ENCODE results near the gene NELL2. TPM values are rescaled to one million over a fixed set of nuclear protein-coding genes. Genes with fewer than 3 reads are reported as not detected.
"Not testable (repeated sequence)": the region's sequence is repeated elsewhere in the genome, so short reads cannot be mapped to it uniquely, and the experiment has no call there.

The NELL2 gene
- total and polyA plus RNA-seq, 4 donors: 0.09 to 0.42 (median 0.17) TPM; not detected in 1

DNA sequence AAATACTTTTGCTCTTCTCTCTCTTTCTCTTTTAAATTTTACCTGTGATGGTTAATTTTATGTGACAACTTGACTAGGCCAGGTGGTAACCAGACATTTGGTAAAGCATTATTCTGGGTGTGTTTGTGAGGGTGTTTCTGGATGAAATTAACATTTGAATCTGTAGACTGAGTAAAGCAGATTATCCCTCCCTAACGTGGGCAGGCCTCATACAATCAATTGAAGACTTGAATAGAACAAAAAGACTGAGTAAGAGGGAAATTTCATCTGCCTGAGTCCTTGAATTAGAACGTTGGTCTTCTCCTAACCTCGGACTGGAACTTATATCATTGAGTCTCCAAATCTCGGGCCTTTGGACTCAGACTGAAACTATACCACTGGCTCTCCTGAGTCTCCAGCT, 182.1 kb downstream of the NELL2 start:
- no peak for DNase-seq (ENCODE audit: low spot score)
- H3K27ac ChIP-seq (ENCODE audit: low read depth in 1 of 2, low read length in 2 of 2): no peak overlapping the region
- no peaks in the 10 kb centered on the region for H3K27me3 ChIP-seq (ENCODE audit: control insufficient read depth in 4 of 4, insufficient read depth in 4 of 4, low read length in 3 of 4)
- no peaks in the 10 kb centered on the region for H3K4me1 ChIP-seq (ENCODE audit: control insufficient read depth in 4 of 4, insufficient read depth in 4 of 4, low read length in 3 of 4)
- TF ChIP-seq, protein P1, sequence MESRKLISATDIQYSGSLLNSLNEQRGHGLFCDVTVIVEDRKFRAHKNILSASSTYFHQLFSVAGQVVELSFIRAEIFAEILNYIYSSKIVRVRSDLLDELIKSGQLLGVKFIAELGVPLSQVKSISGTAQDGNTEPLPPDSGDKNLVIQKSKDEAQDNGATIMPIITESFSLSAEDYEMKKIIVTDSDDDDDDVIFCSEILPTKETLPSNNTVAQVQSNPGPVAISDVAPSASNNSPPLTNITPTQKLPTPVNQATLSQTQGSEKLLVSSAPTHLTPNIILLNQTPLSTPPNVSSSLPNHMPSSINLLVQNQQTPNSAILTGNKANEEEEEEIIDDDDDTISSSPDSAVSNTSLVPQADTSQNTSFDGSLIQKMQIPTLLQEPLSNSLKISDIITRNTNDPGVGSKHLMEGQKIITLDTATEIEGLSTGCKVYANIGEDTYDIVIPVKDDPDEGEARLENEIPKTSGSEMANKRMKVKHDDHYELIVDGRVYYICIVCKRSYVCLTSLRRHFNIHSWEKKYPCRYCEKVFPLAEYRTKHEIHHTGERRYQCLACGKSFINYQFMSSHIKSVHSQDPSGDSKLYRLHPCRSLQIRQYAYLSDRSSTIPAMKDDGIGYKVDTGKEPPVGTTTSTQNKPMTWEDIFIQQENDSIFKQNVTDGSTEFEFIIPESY (IDR thresholded peaks at IDR 0.05): no peak
- TF ChIP-seq, protein P2, sequence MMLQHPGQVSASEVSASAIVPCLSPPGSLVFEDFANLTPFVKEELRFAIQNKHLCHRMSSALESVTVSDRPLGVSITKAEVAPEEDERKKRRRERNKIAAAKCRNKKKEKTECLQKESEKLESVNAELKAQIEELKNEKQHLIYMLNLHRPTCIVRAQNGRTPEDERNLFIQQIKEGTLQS (IDR thresholded peaks at IDR 0.05): no peak
- TF ChIP-seq, protein P3, sequence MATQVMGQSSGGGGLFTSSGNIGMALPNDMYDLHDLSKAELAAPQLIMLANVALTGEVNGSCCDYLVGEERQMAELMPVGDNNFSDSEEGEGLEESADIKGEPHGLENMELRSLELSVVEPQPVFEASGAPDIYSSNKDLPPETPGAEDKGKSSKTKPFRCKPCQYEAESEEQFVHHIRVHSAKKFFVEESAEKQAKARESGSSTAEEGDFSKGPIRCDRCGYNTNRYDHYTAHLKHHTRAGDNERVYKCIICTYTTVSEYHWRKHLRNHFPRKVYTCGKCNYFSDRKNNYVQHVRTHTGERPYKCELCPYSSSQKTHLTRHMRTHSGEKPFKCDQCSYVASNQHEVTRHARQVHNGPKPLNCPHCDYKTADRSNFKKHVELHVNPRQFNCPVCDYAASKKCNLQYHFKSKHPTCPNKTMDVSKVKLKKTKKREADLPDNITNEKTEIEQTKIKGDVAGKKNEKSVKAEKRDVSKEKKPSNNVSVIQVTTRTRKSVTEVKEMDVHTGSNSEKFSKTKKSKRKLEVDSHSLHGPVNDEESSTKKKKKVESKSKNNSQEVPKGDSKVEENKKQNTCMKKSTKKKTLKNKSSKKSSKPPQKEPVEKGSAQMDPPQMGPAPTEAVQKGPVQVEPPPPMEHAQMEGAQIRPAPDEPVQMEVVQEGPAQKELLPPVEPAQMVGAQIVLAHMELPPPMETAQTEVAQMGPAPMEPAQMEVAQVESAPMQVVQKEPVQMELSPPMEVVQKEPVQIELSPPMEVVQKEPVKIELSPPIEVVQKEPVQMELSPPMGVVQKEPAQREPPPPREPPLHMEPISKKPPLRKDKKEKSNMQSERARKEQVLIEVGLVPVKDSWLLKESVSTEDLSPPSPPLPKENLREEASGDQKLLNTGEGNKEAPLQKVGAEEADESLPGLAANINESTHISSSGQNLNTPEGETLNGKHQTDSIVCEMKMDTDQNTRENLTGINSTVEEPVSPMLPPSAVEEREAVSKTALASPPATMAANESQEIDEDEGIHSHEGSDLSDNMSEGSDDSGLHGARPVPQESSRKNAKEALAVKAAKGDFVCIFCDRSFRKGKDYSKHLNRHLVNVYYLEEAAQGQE (IDR thresholded peaks at IDR 0.05): no peak
- TF ChIP-seq, protein P4, sequence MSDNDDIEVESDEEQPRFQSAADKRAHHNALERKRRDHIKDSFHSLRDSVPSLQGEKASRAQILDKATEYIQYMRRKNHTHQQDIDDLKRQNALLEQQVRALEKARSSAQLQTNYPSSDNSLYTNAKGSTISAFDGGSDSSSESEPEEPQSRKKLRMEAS (IDR thresholded peaks at IDR 0.05): no peak
- TF ChIP-seq HNF4G (IDR thresholded peaks at IDR 0.05) (no peak), HNF4A (conservative IDR thresholded peaks at IDR 0.05) (no peak), YY1 (IDR thresholded peaks at IDR 0.05) (no peak), RAD21 (IDR thresholded peaks at IDR 0.05) (no peak), EGR1 (IDR thresholded peaks at IDR 0.05; ENCODE audit: low read depth in 2 of 2) (no peak), GABPA (IDR thresholded peaks at IDR 0.05 in 1 of 2, conservative IDR thresholded peaks at IDR 0.05 in 1 of 2) (no peak), TAF1 (conservative IDR thresholded peaks at IDR 0.05) (no peak)
- H3K9ac ChIP-seq (ENCODE audit: low read depth in 1 of 2, low read length in 2 of 2): no peak overlapping the region
- no peak overlapping the region for H3K4me3 ChIP-seq (ENCODE audit: low read depth in 1 of 3, low read length in 3 of 3)
- no peaks in the 10 kb centered on the region for H3K36me3 ChIP-seq (ENCODE audit: control insufficient read depth in 4 of 4, insufficient read depth in 3 of 4, low read depth in 1 of 4, low read length in 3 of 4)
- 65% methylated on average over 4 of the region's 4 CpGs for WGBS
- H3K9me3 ChIP-seq (ENCODE audit: control insufficient read depth in 4 of 4, low read length in 3 of 4): no peaks in the 10 kb centered on the region

DNA sequence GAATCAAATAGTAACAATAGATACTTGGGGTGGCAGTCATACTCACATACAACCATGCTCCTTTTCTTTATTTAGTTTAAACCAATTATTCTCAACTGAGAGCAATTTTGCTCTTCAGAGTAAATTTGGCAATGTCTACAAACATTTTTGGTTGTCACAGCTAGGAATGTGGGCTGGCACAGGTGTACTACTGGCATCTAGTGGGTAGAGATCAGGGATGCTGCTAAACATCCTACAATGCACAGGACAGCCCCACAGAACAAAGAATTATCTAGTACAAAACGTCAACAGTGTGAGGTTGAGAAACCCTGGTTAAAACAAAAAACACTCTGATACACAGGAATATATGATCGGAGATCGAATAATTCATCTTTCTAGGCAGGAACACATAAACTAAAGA, 186.5 kb downstream of the NELL2 start:
- Histone ChIP-seq H3K9me3 (ENCODE audit: control insufficient read depth in 4 of 4, low read length in 3 of 4) (no peaks in the 10 kb centered on the region), H3K36me3 (ENCODE audit: control insufficient read depth in 4 of 4, insufficient read depth in 3 of 4, low read depth in 1 of 4, low read length in 3 of 4) (no peaks in the 10 kb centered on the region), H3K9ac (ENCODE audit: low read depth in 1 of 2, low read length in 2 of 2) (no peak overlapping the region), H3K4me1 (ENCODE audit: control insufficient read depth in 4 of 4, insufficient read depth in 4 of 4, low read length in 3 of 4) (no peaks in the 10 kb centered on the region), H3K27me3 (ENCODE audit: control insufficient read depth in 4 of 4, insufficient read depth in 4 of 4, low read length in 3 of 4) (no peaks in the 10 kb centered on the region), H3K27ac (ENCODE audit: low read depth in 1 of 2, low read length in 2 of 2) (no peak overlapping the region), H3K4me3 (ENCODE audit: low read depth in 1 of 3, low read length in 3 of 3) (no peak overlapping the region)
- WGBS: 78% methylated on average over 3 of the region's 3 CpGs
- DNase-seq (ENCODE audit: low spot score): no peak
- TF ChIP-seq SP1 (IDR thresholded peaks at IDR 0.05): no peak
- no peak for TF ChIP-seq YY1 (IDR thresholded peaks at IDR 0.05)
- TF ChIP-seq EGR1 (IDR thresholded peaks at IDR 0.05; ENCODE audit: low read depth in 2 of 2): no peak

DNA sequence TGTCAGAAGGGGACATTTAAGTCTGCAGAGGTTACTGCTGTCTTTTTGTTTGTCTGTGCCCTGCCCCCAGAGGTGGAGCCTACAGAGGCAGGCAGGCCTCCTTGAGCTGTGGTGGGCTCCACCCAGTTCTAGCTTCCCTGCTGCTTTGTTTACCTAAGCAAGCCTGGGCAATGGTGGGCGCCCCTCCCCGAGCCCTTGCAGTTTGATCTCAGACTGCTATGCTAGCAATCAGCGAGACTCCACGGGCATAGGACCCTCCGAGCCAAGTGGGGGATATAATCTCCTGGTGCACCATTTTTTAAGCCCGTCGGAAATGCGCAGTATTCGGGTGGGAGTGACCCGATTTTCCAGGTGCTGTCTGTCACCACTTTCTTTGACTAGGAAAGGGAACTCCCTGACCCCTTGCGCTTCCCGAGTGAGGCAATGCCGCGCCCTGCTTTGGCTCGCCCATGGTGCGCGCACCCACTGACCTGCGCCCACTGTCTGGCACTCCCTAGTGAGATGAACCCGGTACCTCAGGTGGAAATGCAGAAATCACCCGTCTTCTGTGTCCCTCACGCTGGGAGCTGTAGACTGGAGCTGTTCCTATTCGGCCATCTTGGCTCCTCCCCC, 189.2 kb downstream of the NELL2 start:
- not testable (repeated sequence) for H3K4me3 ChIP-seq (ENCODE audit: low read depth in 1 of 3, low read length in 3 of 3); H3K9me3 ChIP-seq (ENCODE audit: control insufficient read depth in 4 of 4, low read length in 3 of 4); H3K9ac ChIP-seq (ENCODE audit: low read depth in 1 of 2, low read length in 2 of 2); H3K27me3 ChIP-seq (ENCODE audit: control insufficient read depth in 4 of 4, insufficient read depth in 4 of 4, low read length in 3 of 4); DNase-seq (ENCODE audit: low spot score); H3K4me1 ChIP-seq (ENCODE audit: control insufficient read depth in 4 of 4, insufficient read depth in 4 of 4, low read length in 3 of 4); H3K27ac ChIP-seq (ENCODE audit: low read depth in 1 of 2, low read length in 2 of 2); H3K36me3 ChIP-seq (ENCODE audit: control insufficient read depth in 4 of 4, insufficient read depth in 3 of 4, low read depth in 1 of 4, low read length in 3 of 4)
- WGBS: 92% methylated on average over 22 of the region's 22 CpGs

All from liver (tissue), 9 donors.